ENCODE measurements around the gene VAPB.

Gene VAPB

DNA sequence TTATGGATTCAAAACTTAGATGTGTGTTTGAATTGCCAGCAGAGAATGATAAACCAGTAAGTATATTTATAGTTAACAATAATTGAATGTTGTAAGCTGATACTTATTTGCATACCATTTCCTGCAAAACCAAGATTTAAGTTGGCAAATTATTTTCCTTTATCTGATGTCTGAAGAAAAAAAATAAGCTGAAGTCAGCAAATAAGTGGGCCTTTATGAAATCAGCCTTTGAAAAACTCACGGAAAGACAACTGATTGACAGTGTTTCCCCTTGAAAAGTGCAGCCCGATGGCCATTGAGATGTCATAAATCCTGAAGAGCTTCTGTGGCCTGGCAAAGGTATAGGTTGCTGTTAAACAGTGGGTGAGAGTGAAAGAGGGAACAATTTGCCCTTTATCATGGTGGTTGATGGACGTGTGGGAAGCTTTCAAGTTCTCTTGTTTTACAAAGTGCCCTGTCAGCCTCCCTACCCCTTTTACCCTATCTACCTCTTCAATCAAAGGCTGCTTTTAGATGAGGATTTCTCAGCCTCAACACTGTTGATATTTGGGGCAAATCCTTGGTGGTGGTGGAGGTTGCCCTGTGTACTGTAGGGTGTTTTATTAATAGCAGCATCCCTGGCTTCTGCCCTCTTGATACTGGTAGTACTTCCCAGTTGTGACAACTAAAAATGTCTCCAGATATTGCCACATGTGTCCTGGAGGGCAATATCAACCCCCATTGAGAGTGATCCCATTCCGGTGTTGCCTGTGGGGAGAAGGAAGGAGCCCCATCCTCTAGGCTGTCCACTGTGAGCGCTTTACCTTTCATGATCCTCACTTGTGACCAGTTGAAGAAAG is 50.2 kb downstream of the VAPB start:
- DNase-seq, result no peak

DNA sequence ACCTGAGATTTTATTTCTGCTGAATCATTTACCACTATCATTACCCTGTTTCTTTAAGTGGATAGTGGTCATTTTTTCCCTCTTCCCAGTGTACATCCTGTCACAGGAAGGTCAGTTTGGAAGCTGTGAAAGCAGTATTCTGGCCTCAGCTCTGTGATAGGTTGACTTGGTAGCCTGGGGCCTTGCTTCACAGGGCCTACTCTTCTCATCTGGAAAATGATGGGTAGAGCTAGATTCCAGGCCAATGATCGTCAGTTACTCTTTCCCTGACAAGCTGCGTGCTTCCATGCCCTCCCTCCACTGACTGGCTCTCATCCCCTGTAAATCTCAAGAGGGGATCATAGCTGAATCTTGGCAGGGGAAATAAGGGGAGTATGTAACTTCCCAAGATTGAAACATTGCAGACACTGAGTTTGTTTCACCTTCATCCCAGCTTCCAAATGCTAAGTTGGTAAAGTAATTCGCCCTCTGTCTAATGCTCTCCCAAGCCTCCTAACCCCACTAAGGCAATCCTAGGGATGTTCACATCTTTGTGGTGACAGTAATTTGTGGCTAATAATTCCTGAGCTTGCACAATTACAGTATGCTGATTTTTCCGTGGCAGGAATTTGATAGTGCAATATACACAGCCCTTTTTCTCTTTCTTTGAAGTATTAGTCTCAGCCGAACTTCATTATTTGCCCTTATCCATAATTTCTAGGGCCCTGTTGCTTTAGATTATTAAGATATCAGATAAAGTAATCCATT is 51.2 kb downstream of the VAPB start:
- no peak for DNase-seq

DNA sequence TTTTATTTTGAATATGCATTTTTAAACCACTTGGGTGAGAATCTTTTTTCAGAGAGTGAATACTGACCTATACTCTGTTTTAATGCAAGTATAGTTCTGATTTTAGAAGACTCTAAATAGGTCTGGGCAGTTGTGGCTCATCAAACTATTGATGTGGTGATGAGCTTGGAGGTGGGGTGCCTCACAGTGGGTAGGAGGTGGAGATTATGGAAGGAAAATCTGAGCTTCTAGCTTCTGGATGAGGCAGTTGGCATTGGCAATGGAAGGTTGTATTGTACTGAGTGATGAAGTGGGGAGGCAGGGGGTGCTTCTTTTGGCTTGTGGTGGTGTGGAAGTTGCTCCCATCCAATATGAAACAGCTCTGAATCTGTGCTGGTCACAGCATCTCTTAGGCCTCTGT is 52.7 kb downstream of the VAPB start:
- DNase-seq, result no peak

DNA sequence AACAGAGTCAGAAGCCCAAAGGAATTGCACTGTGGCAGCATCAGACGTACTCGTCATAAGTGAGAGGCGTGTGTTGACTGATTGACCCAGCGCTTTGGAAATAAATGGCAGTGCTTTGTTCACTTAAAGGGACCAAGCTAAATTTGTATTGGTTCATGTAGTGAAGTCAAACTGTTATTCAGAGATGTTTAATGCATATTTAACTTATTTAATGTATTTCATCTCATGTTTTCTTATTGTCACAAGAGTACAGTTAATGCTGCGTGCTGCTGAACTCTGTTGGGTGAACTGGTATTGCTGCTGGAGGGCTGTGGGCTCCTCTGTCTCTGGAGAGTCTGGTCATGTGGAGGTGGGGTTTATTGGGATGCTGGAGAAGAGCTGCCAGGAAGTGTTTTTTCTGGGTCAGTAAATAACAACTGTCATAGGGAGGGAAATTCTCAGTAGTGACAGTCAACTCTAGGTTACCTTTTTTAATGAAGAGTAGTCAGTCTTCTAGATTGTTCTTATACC is 55.8 kb downstream of the VAPB start:
- no peak for DNase-seq

DNA sequence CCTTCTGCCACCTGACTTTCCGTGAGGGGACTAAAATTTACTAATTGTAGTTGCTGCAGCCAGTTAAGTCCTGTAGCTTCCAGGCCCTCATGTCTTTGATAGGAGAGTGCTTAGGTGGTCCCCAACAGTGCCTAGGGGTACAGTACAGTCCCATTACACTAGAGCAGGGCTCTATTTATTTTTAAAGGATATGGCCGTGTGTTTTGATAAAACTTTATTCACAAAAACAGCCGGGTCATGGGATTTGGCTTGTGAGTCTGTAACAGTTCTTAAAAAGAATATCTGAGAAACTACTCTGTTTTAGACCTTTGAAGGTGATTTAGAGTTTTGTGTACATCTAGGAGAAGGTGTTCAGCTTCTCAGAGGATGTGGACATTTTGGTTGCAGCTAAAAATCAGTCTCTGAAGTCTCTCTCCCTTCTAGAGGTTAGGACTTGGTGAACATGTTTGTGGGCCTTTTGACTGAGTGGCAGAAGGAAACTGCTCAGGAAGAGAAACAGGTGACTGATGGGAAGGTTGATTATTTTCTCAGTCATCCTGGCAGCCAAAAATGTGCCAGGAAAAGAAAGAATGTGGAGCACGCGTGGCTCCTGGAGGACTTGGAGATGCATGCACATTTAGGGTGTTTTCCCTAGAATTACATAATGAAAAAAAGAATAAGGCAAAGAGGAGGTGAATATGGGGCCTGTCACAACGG is 57.4 kb downstream of the VAPB start:
- DNase-seq, result no peak

DNA sequence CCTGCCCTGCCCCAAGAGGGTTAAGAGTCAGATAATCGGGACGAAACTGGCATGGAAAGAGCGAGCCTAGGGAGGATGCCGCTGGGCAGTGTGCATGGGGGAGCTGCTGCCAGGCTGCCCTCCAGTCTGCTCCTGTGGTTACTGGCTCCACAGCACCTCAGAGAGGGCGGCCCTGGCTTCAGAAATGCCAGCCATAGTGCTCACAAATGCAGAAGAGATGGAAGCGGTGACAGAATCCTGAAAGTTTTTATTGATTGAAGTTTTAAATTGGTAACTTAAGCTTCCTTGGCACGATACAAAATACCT is 57.9 kb downstream of the VAPB start:
- DNase-seq, result no peak

DNA sequence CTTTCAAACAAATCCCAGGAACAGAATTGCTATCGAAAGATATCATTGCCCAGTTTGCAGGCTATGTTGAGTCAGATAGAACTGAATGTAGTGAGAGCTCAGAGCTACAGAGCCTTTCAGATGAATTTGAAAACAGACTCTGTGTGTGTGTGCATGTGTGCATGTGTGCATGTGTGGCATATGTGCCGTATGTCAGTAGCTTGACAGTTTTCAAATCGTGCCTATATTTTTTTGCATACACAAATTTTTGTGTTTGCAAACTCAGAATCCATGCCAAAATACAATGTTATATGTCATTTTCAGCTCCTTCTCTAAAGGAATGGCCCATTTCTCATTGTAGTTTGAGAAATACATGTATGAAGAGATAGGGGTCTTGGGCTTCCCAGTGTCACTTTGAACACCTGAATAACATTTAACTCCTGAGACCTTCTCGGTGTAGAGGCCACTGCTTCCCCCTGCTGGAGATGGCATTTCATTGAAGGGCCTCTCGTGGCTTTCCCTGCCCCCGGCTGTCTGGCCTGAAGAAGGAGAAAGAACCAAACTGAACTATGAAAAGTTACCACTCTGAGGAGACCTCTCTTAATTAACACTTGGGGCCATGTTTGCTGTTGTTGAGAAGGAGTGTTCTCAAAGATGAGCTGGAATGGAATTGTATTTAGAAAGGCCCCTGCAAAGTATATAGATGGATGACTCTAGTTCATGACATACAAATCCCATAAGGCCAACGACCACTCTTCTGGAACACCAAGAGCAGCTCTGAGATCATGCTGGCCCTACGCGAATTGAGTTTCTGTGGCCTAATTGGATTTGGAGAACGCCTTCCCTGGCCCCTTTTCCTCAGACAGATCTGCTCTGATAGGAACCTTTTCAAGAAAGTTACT is 58.7 kb downstream of the VAPB start:
- peak; percentile 41 to 51 for DNase-seq

DNA sequence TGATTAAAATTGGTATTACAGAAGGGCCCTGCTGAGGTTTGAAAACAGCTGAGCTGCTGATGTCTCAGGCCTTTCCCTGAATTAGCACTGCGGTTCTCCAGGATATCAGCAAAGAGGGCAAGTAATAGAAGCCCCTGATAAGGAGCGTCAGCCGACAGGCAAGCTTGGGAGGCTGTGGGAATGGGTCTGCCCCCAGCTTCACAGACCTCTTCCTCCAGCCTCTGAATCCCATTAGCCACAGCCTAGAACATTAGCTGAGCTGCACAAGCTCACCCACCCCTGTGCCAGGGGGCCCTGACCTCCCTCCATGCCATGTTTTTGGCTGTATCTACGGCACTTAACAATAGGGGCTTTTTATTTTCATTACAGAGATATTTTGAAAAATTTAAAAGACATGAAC is 59.9 kb downstream of the VAPB start:
- DNase-seq, result no peak

DNA sequence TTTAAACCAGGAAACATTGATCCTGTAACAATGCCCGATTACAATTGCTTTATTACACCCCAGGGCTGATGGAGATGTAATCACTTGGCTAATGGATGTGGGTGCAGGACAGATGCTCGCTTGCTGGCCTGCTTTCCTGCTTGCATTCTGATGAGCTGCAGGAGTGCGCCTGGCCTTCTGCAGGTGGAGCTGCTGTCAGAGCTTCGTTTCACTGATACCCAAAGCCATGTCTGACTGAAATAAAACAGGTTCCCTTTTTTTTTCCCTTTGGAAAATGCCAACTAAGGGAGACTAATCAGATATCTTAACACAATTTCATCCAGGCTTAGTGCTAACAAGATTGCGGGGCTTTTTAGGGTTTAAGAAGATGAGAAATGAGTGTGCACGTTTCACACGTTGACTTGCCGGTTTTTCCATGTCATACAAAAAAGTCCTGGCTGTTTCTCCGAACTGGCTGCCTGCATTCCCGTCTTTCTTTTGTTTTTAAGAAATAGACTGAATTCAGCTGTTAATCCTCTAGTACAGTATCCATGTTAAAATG is 60.7 kb downstream of the VAPB start:
- DNase-seq, result no peak

- no peak for DNase-seq
Measured at GRCh38 chr20:58450254-58450653, 61.2 kb downstream of the VAPB start.

- DNase-seq, result no peak
Measured at GRCh38 chr20:58452667-58453255, 63.7 kb downstream of the VAPB start.

GRCh38 chr20:58453391-58453790 is 64.4 kb downstream of the VAPB start:
- no peak for DNase-seq

- no peak for DNase-seq
Measured at GRCh38 chr20:58454460-58454859, 65.4 kb downstream of the VAPB start.

DNA sequence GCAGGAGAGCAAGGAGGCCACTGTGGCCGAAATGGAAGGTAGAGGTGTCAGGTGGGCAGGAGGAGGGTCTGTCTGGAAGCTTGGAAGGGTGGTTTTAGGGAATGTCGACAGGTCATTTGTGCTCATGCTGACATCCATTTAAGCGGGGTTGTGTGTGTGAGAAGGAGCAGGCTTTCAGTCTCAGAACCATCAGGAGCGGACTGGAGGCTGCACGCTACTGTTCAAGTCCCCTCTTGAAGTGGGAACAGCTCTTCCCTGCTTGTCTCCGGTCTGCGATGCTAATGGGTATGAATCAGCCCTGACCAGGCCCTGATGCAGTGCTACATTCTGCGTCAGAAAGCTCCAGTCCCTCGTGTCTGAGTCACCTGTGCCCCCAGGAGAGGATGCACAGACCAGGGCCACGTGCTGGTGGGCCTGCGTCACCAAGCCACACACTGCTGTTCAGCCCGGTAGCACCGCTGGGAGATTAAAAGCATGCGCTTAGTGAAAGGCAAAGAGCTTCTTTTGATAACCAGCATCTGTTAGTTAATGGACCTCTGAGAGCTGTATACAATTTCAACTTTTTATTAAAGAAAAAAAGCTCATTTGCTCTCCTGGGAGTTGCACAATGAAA is 68.2 kb downstream of the VAPB start:
- DNase-seq, result no peak

GRCh38 chr20:58458342-58459057 is 69.5 kb downstream of the VAPB start:
- DNase-seq, result peak in 1 of 2 donors; percentile 40

DNA sequence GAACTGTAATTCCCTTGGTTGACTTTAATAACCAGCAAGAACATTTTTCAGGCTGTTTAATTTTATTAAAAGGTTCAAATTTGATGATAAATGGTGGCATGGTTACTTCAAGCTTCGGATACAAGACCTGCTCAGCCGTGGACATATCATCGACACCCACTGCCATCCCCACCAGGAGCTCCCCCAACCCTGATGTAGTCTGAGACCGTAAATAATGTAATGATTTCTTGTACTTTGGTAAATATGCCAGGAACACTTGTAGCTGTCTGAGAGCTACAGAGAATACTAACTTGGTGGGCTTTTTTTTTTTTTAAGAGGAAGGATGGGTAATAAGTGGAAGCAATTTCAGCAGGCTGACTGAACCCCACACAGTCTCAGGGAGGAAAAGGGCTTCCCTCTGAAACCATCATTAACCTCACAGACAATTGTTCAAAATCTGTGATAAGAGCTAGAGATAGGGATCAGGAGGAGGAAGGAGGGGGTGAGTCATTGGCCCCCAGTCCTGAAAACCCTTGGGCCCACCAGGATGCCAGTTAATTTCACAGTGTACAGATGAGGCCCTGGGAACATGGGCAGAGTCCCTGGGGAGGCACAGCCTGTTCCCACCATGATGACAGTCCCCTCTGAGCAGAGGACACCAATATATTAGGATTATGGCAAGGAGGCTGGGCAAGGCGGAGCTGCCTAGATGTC is 70.2 kb downstream of the VAPB start:
- DNase-seq, result no peak

DNA sequence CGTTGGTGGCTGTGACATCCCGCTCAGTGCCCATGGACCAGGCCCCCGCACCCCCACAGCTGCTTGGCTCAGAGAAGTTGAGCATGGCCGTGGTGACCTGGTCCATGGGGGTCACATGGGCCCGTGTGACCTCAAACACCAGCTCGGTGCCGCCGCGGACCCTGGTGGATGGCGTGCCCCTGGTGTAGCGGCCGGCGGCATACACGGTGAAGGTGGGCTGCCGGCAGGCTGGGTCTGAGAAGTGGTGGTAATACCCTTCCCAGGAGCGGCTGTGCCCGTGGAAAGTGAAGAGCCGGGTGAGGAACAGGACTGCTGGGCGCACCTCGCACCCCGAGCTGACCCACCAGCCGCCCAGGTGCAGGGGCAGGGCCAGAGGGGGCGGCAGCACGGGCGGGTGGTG is 72.1 kb downstream of the VAPB start:
- no peak for DNase-seq

- DNase-seq, result no peak
Measured at GRCh38 chr20:58461899-58462298, 72.9 kb downstream of the VAPB start.

- DNase-seq, result no peak
Measured at GRCh38 chr20:58463256-58463655, 74.2 kb downstream of the VAPB start.

GRCh38 chr20:58464838-58465237 is 75.8 kb downstream of the VAPB start:
- DNase-seq, result no peak

All from CD4-positive, alpha-beta T cell treated with Interleukin-4 for 1 hour (primary cell).